ENCODE measurements around the gene PJA2. TPM values are rescaled to one million over a fixed set of nuclear protein-coding genes. Genes with fewer than 3 reads are reported as not detected.

PJA2 gene
- total and polyA plus RNA-seq, 2 of the 8 experiments (the other 6 are each of a cell fraction or from before 2014, with no cell fraction given) = 15.3 to 47.7 TPM

DNA sequence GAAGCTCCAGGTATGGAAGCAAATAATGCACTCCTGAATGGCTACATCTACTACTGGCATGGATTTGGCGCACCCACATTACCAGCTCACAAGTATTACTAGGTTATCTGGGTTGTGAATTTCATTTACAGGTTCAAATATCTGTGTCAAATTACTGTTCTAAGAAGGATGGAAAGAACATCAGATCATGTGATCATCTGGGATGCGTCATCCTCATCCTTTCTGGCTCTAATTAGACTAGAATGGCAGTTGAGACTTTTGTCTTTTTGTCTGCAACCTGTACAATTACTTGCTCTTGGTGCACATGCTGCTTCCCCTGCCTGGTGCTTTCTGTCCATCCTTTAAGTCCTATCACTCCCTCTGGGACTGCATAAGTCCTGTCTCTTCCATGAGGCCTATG lies 64.1 kb downstream of the PJA2 start (continued):
- TF ChIP-seq CTBP2 (IDR thresholded peaks at IDR 0.05; ENCODE audit: borderline replicate concordance, insufficient read depth, insufficient read length, low read length) (no peak), POU5F1 (IDR thresholded peaks at IDR 0.05; ENCODE audit: low read depth, low read length) (no peak)

All from H1 (cell line).